Measurements from ENCODE around the gene ZNF883. TPM values are rescaled to one million over a fixed set of nuclear protein-coding genes. Genes with fewer than 3 reads are reported as not detected.

Gene ZNF883
- total RNA-seq, 3 donors from 2014 or later (not counting 1 experiment from before 2014, with no cell fraction given): 0.95 to 1.4 (median 0.97) TPM

Other genes starting within 250 kb of the ZNF883 start
- under 1 TPM; 0.18 to 0.64 (median 0.23) TPM for gene SLC46A2, start 121.3 kb downstream of the ZNF883 start, total RNA-seq
- 1 to 10 TPM in 2 of 3 donors, under 1 TPM in 1; 0.89 to 1.7 (median 1.3) TPM for gene ZFP37, start 44.5 kb upstream of the ZNF883 start, total RNA-seq
- gene SLC31A2, start 138.8 kb upstream of the ZNF883 start, total RNA-seq: 1 to 10 TPM; 4.9 to 7.9 (median 6.0) TPM
- gene FKBP15, start 209.1 kb upstream of the ZNF883 start, total RNA-seq: 10 to 100 TPM; 35.0 to 37.9 (median 35.9) TPM
- 10 to 100 TPM in 2 of 3 donors, 1 to 10 TPM in 1; 7.9 to 27.8 (median 11.8) TPM for gene SLC31A1, start 209.4 kb upstream of the ZNF883 start, total RNA-seq